GM20431 (cell line): ENCODE results near the gene KHDC1.
"Not testable (repeated sequence)": the region's sequence is repeated elsewhere in the genome, so short reads cannot be mapped to it uniquely, and the experiment has no call there.

ENCODE experiments used
- in situ Hi-C: fragments of 300-500 bp; cut with MseI, MboI; formaldehyde crosslinking; loops from one replicate; pipeline ENCODE4 v1.15.0; 2020; ENCODE audit warnings: low sequenced_read_pairs; ENCODE audit not compliant: unreplicated experiment

KHDC1 gene

GRCh38 chr6:73262671-73263569 lies at the start of gene KHDC1:
Gene KHDC1 (minus strand): TSS chr6:73263196. CDS start chr6:73242517, 20,679 bp downstream.
- in situ Hi-C loops, result no loop called here

GRCh38 chr6:73310503-73310845 lies 47.5 kb upstream of the KHDC1 start:
- in situ Hi-C loops, result loop anchor here (25.0 kb wide), 1 partner anchor 898 kb away; no protein-coding TSS in a partner anchor

GRCh38 chr6:73309785-73310502 lies 46.9 kb upstream of the KHDC1 start:
- in situ Hi-C loops, result loop anchor here (25.0 kb wide), 1 partner anchor 898 kb away; no protein-coding TSS in a partner anchor

- in situ Hi-C loops, result loop anchor here (25.0 kb wide), 1 partner anchor 897 kb away; no protein-coding TSS in a partner anchor
These were observed 46.5 kb upstream of the KHDC1 start for GRCh38 chr6:73309535-73309784.

- in situ Hi-C loops, result loop anchor here (25.0 kb wide), 1 partner anchor 897 kb away; no protein-coding TSS in a partner anchor
These were observed 45.9 kb upstream of the KHDC1 start for GRCh38 chr6:73308712-73309534.

GRCh38 chr6:73303773-73304172 lies 40.8 kb upstream of the KHDC1 start:
- in situ Hi-C loops, result loop anchor here (25.0 kb wide), 1 partner anchor 891 kb away; no protein-coding TSS in a partner anchor

GRCh38 chr6:73302339-73302738 lies 39.3 kb upstream of the KHDC1 start:
- in situ Hi-C loops, result loop anchor here (25.0 kb wide), 1 partner anchor 890 kb away; no protein-coding TSS in a partner anchor

- in situ Hi-C loops, result no loop called here
These were observed 36.4 kb upstream of the KHDC1 start for GRCh38 chr6:73299151-73299971.

- in situ Hi-C loops, result no loop called here
These were observed 30.3 kb upstream of the KHDC1 start for GRCh38 chr6:73293331-73293730.

- in situ Hi-C loops, result no loop called here
These were observed 27.4 kb upstream of the KHDC1 start for GRCh38 chr6:73290435-73290834.

GRCh38 chr6:73286752-73287151 lies 23.8 kb upstream of the KHDC1 start:
- in situ Hi-C loops, result no loop called here

- in situ Hi-C loops, result no loop called here
These were observed 22.8 kb upstream of the KHDC1 start for GRCh38 chr6:73285674-73286283.

- in situ Hi-C loops, result no loop called here
These were observed 19.9 kb upstream of the KHDC1 start for GRCh38 chr6:73282871-73283270.

- in situ Hi-C loops, result not testable (repeated sequence)
These were observed 18.7 kb upstream of the KHDC1 start for GRCh38 chr6:73281684-73282083.

GRCh38 chr6:73269296-73269695 lies 6.3 kb upstream of the KHDC1 start:
- in situ Hi-C loops, result not testable (repeated sequence)

GRCh38 chr6:73268896-73269295 lies 5.9 kb upstream of the KHDC1 start:
- in situ Hi-C loops, result not testable (repeated sequence)

- in situ Hi-C loops, result no loop called here
These were observed 1.4 kb upstream of the KHDC1 start for GRCh38 chr6:73264446-73264845.

GRCh38 chr6:73263570-73263909 lies 544 bp upstream of the KHDC1 start:
- in situ Hi-C loops, result no loop called here

- in situ Hi-C loops, result no loop called here
These were observed 4.3 kb downstream of the KHDC1 start for GRCh38 chr6:73258721-73259120.
